Measurements from ENCODE around the gene NXF1.
"Not testable (repeated sequence)": the region's sequence is repeated elsewhere in the genome, so short reads cannot be mapped to it uniquely, and the experiment has no call there.

Gene NXF1

GRCh38 chr11:62841361-62842170 lies 36.3 kb upstream of the NXF1 start:
- peaks cover 30% of the 10 kb centered on the region for H3K79me2 ChIP-seq (ENCODE audit: insufficient read depth, low read depth)
- H2AFZ ChIP-seq (ENCODE audit: low read depth), result peak overlapping the region; percentile 51; the same call in 1 of the 2 replicates
- H3K4me3 ChIP-seq (IDR thresholded peaks at IDR 0.05; ENCODE audit: insufficient read depth, low read depth, low read length), result no peak overlapping the region
- H3K27ac ChIP-seq, result peak overlapping the region; percentile 95
- peak overlapping the region; percentile 90 for H3K4me2 ChIP-seq
- H3K4me1 ChIP-seq (ENCODE audit: low read depth, poor library complexity, severe bottlenecking), result peaks cover 39% of the 10 kb centered on the region
- peak overlapping the region; percentile 86 for H3K9ac ChIP-seq
- H3K27me3 ChIP-seq (ENCODE audit: insufficient read depth, low read depth), result no peaks in the 10 kb centered on the region
- H4K20me1 ChIP-seq (ENCODE audit: insufficient read depth), result no peaks in the 10 kb centered on the region
- H3K36me3 ChIP-seq (ENCODE audit: insufficient read depth), result peaks cover 6% of the 10 kb centered on the region; the same call in 1 of the 2 replicates
- TF ChIP-seq, protein P1, sequence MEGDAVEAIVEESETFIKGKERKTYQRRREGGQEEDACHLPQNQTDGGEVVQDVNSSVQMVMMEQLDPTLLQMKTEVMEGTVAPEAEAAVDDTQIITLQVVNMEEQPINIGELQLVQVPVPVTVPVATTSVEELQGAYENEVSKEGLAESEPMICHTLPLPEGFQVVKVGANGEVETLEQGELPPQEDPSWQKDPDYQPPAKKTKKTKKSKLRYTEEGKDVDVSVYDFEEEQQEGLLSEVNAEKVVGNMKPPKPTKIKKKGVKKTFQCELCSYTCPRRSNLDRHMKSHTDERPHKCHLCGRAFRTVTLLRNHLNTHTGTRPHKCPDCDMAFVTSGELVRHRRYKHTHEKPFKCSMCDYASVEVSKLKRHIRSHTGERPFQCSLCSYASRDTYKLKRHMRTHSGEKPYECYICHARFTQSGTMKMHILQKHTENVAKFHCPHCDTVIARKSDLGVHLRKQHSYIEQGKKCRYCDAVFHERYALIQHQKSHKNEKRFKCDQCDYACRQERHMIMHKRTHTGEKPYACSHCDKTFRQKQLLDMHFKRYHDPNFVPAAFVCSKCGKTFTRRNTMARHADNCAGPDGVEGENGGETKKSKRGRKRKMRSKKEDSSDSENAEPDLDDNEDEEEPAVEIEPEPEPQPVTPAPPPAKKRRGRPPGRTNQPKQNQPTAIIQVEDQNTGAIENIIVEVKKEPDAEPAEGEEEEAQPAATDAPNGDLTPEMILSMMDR (conservative IDR thresholded peaks at IDR 0.05; ENCODE audit: low read depth, low read length), result no peak

DNA sequence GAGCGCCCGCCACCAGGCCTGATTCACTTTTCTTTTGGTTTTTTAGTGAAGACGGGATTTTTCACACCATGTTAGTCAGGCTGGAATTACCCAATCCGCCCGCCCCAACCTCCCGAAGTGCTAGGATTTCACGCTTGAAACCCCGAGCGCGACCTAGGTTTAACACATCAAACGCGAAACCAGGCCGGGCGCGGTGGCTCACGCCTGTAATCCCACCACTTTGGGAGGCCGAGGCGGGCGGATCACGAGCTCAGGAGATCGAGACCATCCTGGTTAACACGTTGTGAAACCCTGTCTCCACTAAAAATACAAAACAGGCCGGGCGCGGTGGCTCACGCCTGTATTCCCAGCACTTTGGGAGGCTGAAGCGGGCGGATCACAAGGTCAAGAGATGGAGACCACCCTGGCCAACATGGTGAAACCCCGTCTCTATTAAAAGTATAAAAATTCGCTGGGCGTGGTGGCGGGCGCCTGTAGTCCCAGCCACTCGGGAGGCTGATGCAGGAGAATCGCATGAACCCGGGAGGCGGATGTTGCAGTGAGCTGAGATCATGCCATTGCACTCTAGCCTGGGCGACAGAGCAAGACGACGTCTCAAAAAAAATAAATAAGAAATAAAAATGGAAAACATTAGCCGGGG lies 35.6 kb upstream of the NXF1 start:
- H3K27me3 ChIP-seq (ENCODE audit: insufficient read depth, low read depth); H4K20me1 ChIP-seq (ENCODE audit: insufficient read depth); H3K36me3 ChIP-seq (ENCODE audit: insufficient read depth); H3K4me3 ChIP-seq (IDR thresholded peaks at IDR 0.05; ENCODE audit: insufficient read depth, low read depth, low read length): not testable (repeated sequence)
- peak overlapping the region; percentile 95 for H3K27ac ChIP-seq
- H3K4me2 ChIP-seq, result peak overlapping the region; percentile 90
- peak overlapping the region; percentile 86 for H3K9ac ChIP-seq
- peak overlapping the region; percentile 52; the same call in 1 of the 2 replicates for H2AFZ ChIP-seq (ENCODE audit: low read depth)
- H3K79me2 ChIP-seq (ENCODE audit: insufficient read depth, low read depth), result peaks cover 37% of the 10 kb centered on the region
- H3K4me1 ChIP-seq (ENCODE audit: low read depth, poor library complexity, severe bottlenecking), result peaks cover 46% of the 10 kb centered on the region

DNA sequence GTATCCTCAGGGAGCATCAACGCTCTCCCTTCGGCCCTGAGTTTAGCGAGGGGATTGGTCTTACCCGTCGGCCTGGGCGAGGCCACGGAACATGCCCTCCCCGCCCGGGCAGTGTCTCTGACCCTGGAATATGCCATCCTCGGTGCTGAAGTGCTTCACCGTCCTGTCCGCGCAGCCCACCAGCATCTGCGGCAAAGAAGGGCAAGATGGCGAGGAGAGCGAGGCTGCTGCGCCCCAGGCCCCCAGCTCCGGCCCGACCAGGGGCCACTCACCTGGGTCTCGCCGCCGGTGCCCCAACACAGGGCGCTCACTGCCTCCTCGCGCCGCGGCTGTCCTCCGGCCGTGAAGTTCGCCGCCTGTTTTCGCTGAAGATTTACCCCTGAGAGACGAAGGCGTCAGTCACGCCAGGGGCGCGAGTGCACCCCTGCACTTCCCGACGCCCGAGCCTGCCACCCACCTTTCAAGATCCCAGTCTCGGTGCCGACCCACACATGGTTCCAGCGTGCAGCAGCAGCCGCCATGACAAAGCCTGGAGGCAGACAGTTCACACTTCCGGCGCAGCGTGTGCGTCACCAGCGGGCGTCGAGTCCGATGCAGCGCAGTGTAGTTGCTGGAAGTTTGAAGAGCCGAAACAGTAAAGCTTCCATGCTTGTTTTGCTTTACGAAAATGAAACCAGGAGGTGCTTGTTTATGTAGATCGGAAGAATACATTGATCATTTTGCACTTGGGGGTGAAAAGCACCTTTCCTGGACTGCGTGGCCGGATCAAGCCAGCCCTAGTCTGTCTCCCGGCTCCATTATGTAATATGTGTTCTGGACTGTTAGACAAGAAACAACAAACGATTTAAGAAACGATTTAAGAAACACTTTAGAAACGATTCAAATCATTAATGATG lies 34.1 kb upstream of the NXF1 start, which contains the start of gene WDR74:
Gene WDR74, minus strand, starts transcription at position 541 of the 896 bp plus-strand sequence. Its CDS starts 20 bp downstream, at position 521.
- H3K4me1 ChIP-seq (ENCODE audit: low read depth, poor library complexity, severe bottlenecking), result peaks cover 53% of the 10 kb centered on the region
- TF ChIP-seq, protein P1 (conservative IDR thresholded peaks at IDR 0.05; ENCODE audit: low read depth, low read length), result no peak
- H3K27ac ChIP-seq, result peak within 1 kb of the TSS; percentile 95
- H3K36me3 ChIP-seq (ENCODE audit: insufficient read depth), result peaks cover 6% of the 10 kb centered on the region; the same call in 1 of the 2 replicates
- H3K4me2 ChIP-seq, result peak within 1 kb of the TSS; percentile 90
- no peaks in the 10 kb centered on the region for H3K27me3 ChIP-seq (ENCODE audit: insufficient read depth, low read depth)
- H3K79me2 ChIP-seq (ENCODE audit: insufficient read depth, low read depth), result peaks cover 45% of the 10 kb centered on the region
- H3K4me3 ChIP-seq (IDR thresholded peaks at IDR 0.05; ENCODE audit: insufficient read depth, low read depth, low read length), result no peak within 1 kb of the TSS
- H3K9ac ChIP-seq, result peak within 1 kb of the TSS; percentile 86
- H4K20me1 ChIP-seq (ENCODE audit: insufficient read depth), result no peaks in the 10 kb centered on the region
- H2AFZ ChIP-seq (ENCODE audit: low read depth), result peak within 1 kb of the TSS; percentile 52

DNA sequence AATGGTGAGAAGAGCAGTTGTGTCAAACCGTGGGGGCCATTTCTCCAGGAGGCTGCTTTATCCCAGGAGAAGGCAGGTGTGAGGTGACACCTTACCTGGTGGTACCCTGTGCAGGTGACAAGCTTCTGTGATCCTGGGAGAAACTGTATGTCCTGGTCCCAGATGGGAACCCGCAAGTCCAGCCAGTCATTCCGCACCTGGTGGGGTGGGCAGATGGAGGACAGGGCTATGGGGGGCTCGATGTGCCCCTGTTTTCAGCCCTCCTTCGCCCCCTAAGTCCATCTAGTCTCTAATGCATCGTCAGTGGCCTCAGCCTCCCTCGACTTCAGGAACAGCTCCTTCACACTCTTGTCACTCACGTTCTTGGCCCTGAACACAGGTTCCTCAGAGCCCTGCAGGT lies 30.1 kb upstream of the NXF1 start:
- Histone ChIP-seq H3K9ac (no peak overlapping the region), H3K36me3 (ENCODE audit: insufficient read depth) (peaks cover 6% of the 10 kb centered on the region; the same call in 1 of the 2 replicates), H3K79me2 (ENCODE audit: insufficient read depth, low read depth) (peaks cover 56% of the 10 kb centered on the region), H3K4me3 (IDR thresholded peaks at IDR 0.05; ENCODE audit: insufficient read depth, low read depth, low read length) (no peak overlapping the region), H3K4me1 (ENCODE audit: low read depth, poor library complexity, severe bottlenecking) (peaks cover 51% of the 10 kb centered on the region), H3K27me3 (ENCODE audit: insufficient read depth, low read depth) (no peaks in the 10 kb centered on the region), H2AFZ (ENCODE audit: low read depth) (no peak overlapping the region), H4K20me1 (ENCODE audit: insufficient read depth) (no peaks in the 10 kb centered on the region), H3K27ac (no peak overlapping the region), H3K4me2 (no peak overlapping the region)
- TF ChIP-seq, protein P1 (conservative IDR thresholded peaks at IDR 0.05; ENCODE audit: low read depth, low read length), result no peak

Data from KMS-11 (cell line).